ENCODE data around the gene CELA2B. TPM values are rescaled to one million over a fixed set of nuclear protein-coding genes. Genes with fewer than 3 reads are reported as not detected.

CELA2B gene
- total and polyA plus RNA-seq, 4 donors = not detected

GRCh38 chr1:15443281-15443680, 32.6 kb upstream of the CELA2B start:
- DNase-seq (ENCODE audit: low spot score) = no peak
- Histone ChIP-seq H3K27me3 (ENCODE audit: control insufficient read depth in 4 of 4, insufficient read depth in 4 of 4, low read length in 3 of 4) (no peaks in the 10 kb centered on the region), H3K27ac (ENCODE audit: low read depth in 1 of 2, low read length in 2 of 2) (no peak overlapping the region), H3K36me3 (ENCODE audit: control insufficient read depth in 4 of 4, insufficient read depth in 3 of 4, low read depth in 1 of 4, low read length in 3 of 4) (no peaks in the 10 kb centered on the region), H3K9me3 (ENCODE audit: control insufficient read depth in 4 of 4, low read length in 3 of 4) (no peaks in the 10 kb centered on the region), H3K9ac (ENCODE audit: low read depth in 1 of 2, low read length in 2 of 2) (no peak overlapping the region), H3K4me3 (ENCODE audit: low read depth in 1 of 3, low read length in 3 of 3) (no peak overlapping the region), H3K4me1 (ENCODE audit: control insufficient read depth in 4 of 4, insufficient read depth in 4 of 4, low read length in 3 of 4) (no peaks in the 10 kb centered on the region)
- TF ChIP-seq RAD21 (IDR thresholded peaks at IDR 0.05) (no peak), TAF1 (conservative IDR thresholded peaks at IDR 0.05) (no peak)
- 75% methylated on average over 5 of the region's 5 CpGs for WGBS

DNA sequence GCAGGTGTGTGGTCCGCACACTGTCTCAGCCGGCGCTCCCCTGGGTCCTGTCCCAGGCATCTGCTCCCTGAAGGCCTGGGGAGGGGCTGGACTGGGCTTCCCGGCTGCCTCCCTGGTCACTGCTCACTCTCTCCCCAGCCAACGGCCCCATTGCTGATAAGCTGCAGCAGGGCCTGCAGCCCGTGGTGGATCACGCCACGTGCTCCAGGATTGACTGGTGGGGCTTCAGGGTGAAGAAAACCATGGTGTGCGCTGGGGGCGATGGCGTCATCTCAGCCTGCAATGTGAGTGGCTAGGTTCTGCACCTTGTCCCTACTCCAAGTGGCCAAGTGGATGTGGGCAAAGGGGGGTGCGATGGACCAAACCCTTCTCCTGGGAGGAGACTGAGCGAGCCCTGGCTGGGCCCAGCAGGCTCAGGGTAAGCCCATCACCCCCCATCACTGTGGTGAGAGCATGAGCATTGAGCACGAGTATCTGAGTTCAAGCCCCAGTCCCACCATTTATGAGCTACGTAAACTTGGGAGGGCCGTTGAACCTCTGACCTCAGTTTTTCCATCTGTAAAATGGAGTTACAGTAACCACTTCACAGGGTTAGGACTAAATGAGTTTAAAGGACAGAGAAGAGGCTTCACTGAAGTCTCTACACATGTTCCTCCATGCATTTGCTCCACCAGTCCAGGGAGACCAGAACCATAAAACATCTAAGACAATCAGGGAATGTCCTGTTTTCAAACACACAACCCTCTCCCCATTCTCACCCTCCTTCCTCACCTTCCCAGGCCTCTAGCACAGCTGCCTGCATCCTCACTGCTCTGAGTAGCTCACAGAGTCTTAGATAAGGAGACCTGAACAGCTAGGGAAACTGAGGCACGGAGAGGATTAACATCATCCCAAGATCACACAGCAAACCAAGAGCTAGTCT, 31.2 kb upstream of the CELA2B start:
- Histone ChIP-seq H3K9me3 (ENCODE audit: control insufficient read depth in 4 of 4, low read length in 3 of 4) (no peaks in the 10 kb centered on the region), H3K27ac (ENCODE audit: low read depth in 1 of 2, low read length in 2 of 2) (no peak overlapping the region), H3K4me3 (ENCODE audit: low read depth in 1 of 3, low read length in 3 of 3) (no peak overlapping the region), H3K36me3 (ENCODE audit: control insufficient read depth in 4 of 4, insufficient read depth in 3 of 4, low read depth in 1 of 4, low read length in 3 of 4) (no peaks in the 10 kb centered on the region), H3K27me3 (ENCODE audit: control insufficient read depth in 4 of 4, insufficient read depth in 4 of 4, low read length in 3 of 4) (no peaks in the 10 kb centered on the region), H3K9ac (ENCODE audit: low read depth in 1 of 2, low read length in 2 of 2) (no peak overlapping the region), H3K4me1 (ENCODE audit: control insufficient read depth in 4 of 4, insufficient read depth in 4 of 4, low read length in 3 of 4) (no peaks in the 10 kb centered on the region)
- TF ChIP-seq GABPA (IDR thresholded peaks at IDR 0.05 in 1 of 2, conservative IDR thresholded peaks at IDR 0.05 in 1 of 2) = no peak
- TF ChIP-seq NR2F2 (IDR thresholded peaks at IDR 0.05) = no peak
- no peak for TF ChIP-seq FOXA1 (IDR thresholded peaks at IDR 0.05)
- TF ChIP-seq REST (IDR thresholded peaks at IDR 0.05) = no peak
- TF ChIP-seq RXRA (IDR thresholded peaks at IDR 0.05) = no peak
- no peak for TF ChIP-seq HNF4A (conservative IDR thresholded peaks at IDR 0.05)
- no peak for TF ChIP-seq TAF1 (conservative IDR thresholded peaks at IDR 0.05)
- no peak for TF ChIP-seq EGR1 (IDR thresholded peaks at IDR 0.05; ENCODE audit: low read depth in 2 of 2)
- TF ChIP-seq FOXA2 (IDR thresholded peaks at IDR 0.05) = no peak
- TF ChIP-seq SP1 (IDR thresholded peaks at IDR 0.05) = no peak
- no peak for TF ChIP-seq YY1 (IDR thresholded peaks at IDR 0.05)
- TF ChIP-seq JUND (IDR thresholded peaks at IDR 0.05) = no peak
- TF ChIP-seq ATF3 (IDR thresholded peaks at IDR 0.05) = no peak
- no peak for TF ChIP-seq RAD21 (IDR thresholded peaks at IDR 0.05)
- WGBS = 83% methylated on average over 17 of the region's 17 CpGs
- DNase-seq (ENCODE audit: low spot score) = no peak
